HG02798 (cell line): Measurements from ENCODE around the gene ANKS1B.
"Not testable (repeated sequence)": the region's sequence is repeated elsewhere in the genome, so short reads cannot be mapped to it uniquely, and the experiment has no call there.

Source experiments
- ATAC-seq: cut with Tn5 transposase; IDR thresholded peaks from one replicate; pipeline ENCODE4 v1.9.1; 2021; ENCODE audit warnings: mild to moderate bottlenecking; ENCODE audit not compliant: unreplicated experiment, poor library complexity

Gene ANKS1B

GRCh38 chr12:99321210-99321609 is 663.5 kb downstream of the ANKS1B start:
- not testable (repeated sequence) for ATAC-seq

- no peak for ATAC-seq
These were observed 673.4 kb downstream of the ANKS1B start for GRCh38 chr12:99311373-99311772.

- no peak for ATAC-seq
These were observed 674.9 kb downstream of the ANKS1B start for GRCh38 chr12:99309812-99310211.

- no peak for ATAC-seq
These were observed 681.9 kb downstream of the ANKS1B start for GRCh38 chr12:99302874-99303273.

DNA sequence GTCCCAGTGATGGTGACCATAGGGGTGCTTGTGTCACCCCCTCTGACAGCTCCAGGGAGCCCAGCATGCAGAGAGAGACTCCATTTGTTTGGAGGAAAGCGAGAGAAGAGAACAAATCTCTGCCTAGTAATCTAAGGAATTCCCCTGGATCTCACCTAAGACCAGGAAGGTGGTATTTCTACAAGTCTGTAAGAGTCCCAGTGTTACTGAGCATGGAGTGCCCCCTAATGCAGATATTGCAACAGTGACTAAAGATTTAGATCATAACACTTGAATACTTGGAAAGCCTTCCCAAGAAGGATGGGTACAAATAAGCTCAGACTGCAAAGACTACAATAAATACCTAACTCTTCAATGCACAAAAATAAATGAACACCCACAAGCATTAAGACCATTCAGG is 697.6 kb downstream of the ANKS1B start:
- ATAC-seq, result no peak

DNA sequence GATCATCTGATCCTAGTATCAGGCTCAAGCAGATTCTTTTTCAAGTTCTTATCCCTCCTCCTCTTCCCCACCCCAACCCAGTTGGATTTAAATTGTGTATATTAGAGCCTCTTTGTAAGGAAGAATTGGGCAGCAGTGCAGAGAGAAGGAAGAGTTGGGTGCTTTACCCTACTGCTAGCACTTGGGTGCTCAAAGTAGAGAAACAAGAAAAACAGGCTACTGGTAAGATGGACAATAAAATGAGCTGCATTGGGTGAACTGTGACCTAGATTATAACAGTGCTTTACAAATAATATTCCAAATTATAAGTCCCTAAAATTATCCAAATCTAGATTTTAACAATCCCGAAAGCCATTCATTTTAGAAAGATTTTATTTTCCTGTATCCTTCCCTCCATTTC is 700.6 kb downstream of the ANKS1B start:
- ATAC-seq, result no peak

GRCh38 chr12:99282624-99283023 is 702.1 kb downstream of the ANKS1B start:
- no peak for ATAC-seq

GRCh38 chr12:99282086-99282485 is 702.6 kb downstream of the ANKS1B start:
- ATAC-seq, result no peak

GRCh38 chr12:99281277-99281676 is 703.5 kb downstream of the ANKS1B start:
- no peak for ATAC-seq

GRCh38 chr12:99278899-99279298 is 705.8 kb downstream of the ANKS1B start:
- ATAC-seq, result no peak

DNA sequence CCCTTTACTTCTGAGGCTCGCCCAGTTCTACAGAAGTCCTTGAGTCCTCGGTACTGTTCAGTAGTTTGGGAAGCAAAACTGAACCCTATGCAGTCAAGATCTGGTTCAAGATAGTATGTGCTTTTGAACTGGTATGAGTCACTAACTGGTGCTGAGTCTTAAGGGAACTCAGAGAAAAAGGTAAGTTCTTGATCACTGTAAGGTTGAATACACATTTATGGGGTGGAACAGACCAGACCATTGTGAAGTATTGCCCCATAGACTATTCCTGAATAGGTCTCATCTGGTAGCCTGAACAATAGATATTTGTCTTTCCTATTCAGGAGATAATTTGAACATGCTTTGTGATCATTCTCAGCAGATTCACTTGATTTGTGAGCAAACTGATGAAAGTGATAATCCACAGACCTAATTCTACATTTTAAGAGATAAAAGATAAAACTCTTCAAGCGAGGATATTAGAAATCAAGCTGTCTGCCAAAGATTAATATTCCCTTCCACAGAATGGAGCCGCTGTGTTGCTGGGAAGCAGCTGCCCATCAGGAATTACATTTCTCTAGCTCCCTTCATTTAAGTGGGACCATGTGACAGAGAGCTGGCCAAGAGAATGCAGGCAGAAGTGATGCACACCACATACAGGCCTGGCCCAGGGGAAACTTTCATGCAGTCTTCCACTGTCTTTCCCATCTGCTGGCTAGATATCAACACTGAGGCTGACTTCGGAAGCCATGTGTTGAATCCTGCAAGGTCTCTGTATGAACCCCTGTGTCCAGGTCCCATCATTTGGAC is 707.0 kb downstream of the ANKS1B start:
- no peak for ATAC-seq

DNA sequence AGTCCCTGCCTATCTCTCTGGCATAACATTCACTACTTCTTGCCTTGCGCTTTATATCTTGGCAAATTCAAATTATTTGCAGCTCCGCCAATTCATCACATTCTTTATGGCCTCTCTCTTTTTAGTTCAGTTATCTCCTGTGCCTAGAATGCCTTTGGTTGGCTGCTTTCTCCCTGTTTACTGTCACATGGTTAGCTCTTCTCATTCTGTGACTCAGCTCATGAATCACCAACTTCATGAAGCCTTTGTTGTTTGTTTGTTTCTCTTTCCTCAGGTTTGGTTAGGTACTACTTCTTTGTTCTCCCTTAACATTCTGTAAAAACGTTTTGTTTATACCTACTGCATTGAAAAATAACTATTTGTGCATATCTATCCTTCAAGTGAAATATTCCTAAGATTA is 713.7 kb downstream of the ANKS1B start:
- no peak for ATAC-seq

DNA sequence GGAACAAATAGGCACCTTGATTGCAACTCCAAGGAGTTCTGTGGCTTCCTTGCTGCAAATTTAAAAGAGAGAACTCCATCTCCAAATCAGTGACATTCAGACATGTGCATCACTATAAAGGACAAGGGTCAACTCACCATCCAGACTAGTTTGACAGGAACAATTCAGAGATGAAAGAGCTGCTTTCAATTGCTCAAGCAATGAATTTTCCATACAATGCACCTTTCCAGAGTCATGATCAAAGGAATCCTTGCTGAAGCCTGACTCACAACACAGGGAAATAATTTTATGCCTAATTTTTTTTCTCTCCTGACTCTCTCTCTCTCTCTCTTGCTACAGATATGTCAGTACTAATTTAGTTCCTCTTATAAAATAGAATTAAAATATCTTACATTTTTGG is 717.7 kb downstream of the ANKS1B start:
- ATAC-seq, result no peak

GRCh38 chr12:99265648-99266047 is 719.1 kb downstream of the ANKS1B start:
- ATAC-seq, result no peak

DNA sequence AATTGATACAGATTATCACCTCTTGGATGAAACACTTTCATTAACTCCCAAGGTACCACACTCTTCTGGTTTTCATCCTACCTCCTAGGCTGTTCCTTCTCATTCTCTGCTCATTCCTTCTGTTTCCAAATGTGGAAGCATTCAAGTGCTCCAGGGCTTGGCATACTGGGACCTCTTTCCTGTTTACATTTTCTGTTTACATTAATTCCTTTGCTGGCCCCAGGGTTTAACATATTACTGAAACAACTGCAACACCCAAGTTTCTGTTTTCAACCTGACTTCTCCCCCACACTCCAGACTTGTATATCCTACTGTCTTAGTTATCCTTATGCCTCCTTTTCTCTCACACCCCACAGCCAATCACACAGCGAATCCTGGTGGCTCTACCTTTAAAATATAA is 723.5 kb downstream of the ANKS1B start:
- no peak for ATAC-seq

GRCh38 chr12:99260456-99260996 is 724.2 kb downstream of the ANKS1B start:
- no peak for ATAC-seq

DNA sequence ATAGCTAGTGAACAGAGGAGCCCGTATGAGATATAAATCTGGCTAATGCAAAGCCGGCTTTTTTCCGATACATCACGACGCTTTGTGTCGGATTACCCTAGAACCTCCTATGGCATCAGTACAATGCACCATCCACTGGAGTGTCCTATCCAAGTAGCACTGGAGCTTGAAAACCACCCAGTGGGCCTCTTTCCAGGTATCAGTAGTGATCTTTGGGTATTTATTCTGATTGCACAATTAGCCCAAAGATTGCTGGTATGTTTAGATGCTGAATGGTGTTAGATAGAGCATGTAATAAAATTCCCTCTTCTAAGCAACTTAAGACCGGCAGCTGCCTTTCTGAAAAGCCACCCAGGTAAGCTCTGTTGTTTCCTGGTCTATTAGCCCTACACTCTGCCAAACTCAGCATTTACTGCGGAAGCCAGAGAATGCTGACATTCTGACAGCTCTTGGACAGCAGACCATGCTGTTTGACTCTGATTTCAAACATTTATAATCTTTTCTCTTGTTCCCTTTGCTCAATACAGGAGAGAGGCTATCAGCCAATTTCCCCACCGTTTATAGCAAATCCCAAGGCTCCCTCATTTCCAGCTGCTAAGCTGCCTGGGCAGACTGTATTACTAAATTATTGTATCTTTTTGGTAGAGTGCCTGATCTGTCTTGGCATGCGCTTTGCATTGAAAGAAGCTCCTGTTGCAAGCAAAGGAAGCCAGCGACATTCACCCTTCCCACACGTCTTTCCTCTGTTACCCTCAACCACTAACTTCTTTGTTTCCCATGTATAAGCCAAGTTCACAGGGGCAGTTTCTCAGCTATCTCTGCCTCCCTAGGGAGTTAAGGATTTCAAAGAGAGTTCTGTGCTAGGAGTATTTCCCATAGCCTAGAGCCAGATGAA is 725.4 kb downstream of the ANKS1B start:
- ATAC-seq, result no peak

- ATAC-seq, result no peak
These were observed 727.1 kb downstream of the ANKS1B start for GRCh38 chr12:99257672-99258071.

DNA sequence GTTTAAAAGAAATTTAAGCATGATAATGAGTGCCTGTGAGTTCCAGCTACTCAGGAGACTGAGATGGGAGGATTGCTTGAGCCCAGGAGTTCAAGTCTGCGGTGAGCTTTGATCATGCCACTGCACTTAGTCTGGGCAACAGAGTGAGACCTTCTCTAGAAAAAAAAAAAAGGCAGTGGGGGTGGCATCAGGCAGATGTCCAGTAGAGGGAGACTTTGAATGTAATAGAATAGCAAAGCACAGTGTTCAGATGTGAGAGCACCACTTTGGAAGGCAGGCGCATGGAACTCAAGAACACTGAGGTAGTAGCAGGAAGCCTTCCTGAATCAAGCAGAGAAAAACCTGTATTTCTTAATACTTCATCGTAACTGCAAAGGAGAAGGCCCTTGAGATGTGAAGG is 731.7 kb downstream of the ANKS1B start:
- no peak for ATAC-seq

DNA sequence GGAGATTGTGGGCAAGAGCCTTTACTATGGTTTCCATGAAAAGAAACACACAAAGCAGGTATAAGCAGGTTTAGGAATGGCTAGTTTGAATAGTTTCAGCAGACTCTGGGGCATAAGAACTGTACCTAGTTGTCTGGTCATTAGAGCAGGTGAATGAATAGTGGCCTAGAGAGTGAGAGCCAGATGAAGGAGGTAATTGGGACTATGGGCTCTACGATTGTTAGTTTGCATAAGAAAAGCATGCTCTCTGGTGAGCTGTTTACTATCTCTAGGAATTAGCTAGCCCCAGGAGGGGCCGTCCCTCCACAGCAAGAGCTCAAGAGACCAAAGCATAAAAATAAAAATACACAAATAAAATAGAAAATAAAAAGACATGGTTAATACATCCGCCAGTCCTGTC is 734.6 kb downstream of the ANKS1B start:
- ATAC-seq, result no peak

- no peak for ATAC-seq
These were observed 735.2 kb downstream of the ANKS1B start for GRCh38 chr12:99249543-99249942.
